IMR-90 (cell line): Measurements from ENCODE around the gene RAF1. TPM values are rescaled to one million over a fixed set of nuclear protein-coding genes. Genes with fewer than 3 reads are reported as not detected.

Source experiments
- ATAC-seq: fragments of 200-7000 bp; cut with Tn5 transposase; 2 replicates; pipeline ENCODE4 v1.9.1; 2020; ENCODE audit warnings: low read depth, mild to moderate bottlenecking, moderate library complexity
- BruUV-seq: library from RNA; stranded (reverse); fragments of 400-500 nt; replicated peaks from 2 replicates; lab custom pipeline; 2021; lab: Mats Ljungman, UMichigan
- CTCF ChIA-PET: fragments of 300-600 bp; formaldehyde crosslinking; extraction: SDS; loops from one replicate; lab custom pipeline; 2021; ENCODE audit warnings: antibody characterized with exemption; lab: Yijun Ruan, JAX
- POLR2A ChIA-PET: fragments of 300-600 bp; sonication (Branson Sonifier 250); formaldehyde crosslinking; loops from one replicate; lab custom pipeline; 2022; ENCODE audit warnings: antibody characterized with exemption; ENCODE audit not compliant: unreplicated experiment; lab: Charles Lee
- DNase-seq: peaks from one replicate; pipeline ENCODE4 v3.0.0; 2013
- H2AFZ ChIP-seq: replicated peaks from 2 replicates; pipeline ENCODE3; 2013; ENCODE audit warnings: low read length, mild to moderate bottlenecking; ENCODE audit not compliant: poor library complexity
- H2AK5ac ChIP-seq: 2 replicates; pipeline ENCODE4 v1.6.1; 2013; ENCODE audit warnings: low read depth, low read length, inconsistent platforms
- H2AK9ac ChIP-seq: replicated peaks from 2 replicates; pipeline ENCODE3; 2013; ENCODE audit warnings: mild to moderate bottlenecking, low read depth, low read length, moderate library complexity; ENCODE audit not compliant: poor library complexity
- H2BK120ac ChIP-seq: 2 replicates; pipeline ENCODE4 v1.6.1; 2013; ENCODE audit warnings: low read depth, low read length, inconsistent platforms
- H2BK15ac ChIP-seq: 3 replicates; pipeline ENCODE4 v1.6.1; 2013; ENCODE audit warnings: low read depth, low read length, inconsistent platforms
- H2BK20ac ChIP-seq: 2 replicates; pipeline ENCODE4 v1.6.1; 2013; ENCODE audit warnings: low read depth, mild to moderate bottlenecking, inconsistent platforms, low read length, moderate library complexity
- H2BK5ac ChIP-seq: 2 replicates; pipeline ENCODE4 v1.6.1; 2013; ENCODE audit warnings: mild to moderate bottlenecking, low read depth, low read length, inconsistent platforms; ENCODE audit not compliant: poor library complexity, severe bottlenecking
- H3K14ac ChIP-seq: replicated peaks from 2 replicates; pipeline ENCODE4 v1.6.1; 2013; ENCODE audit warnings: low read depth, low read length, inconsistent platforms
- H3K18ac ChIP-seq: 2 replicates; pipeline ENCODE4 v1.6.1; 2013; ENCODE audit warnings: low read depth, low read length, control low read depth
- H3K23ac ChIP-seq: 2 replicates; pipeline ENCODE4 v1.6.1; 2013; ENCODE audit warnings: low read depth, low read length, inconsistent platforms
- H3K27ac ChIP-seq: 2 replicates; pipeline ENCODE4 v1.5.1; 2013; ENCODE audit warnings: mild to moderate bottlenecking, control low read depth, low read length; ENCODE audit not compliant: insufficient read depth
- H3K27me3 ChIP-seq: 2 replicates; pipeline ENCODE4 v1.6.1; 2013; ENCODE audit warnings: low read length; ENCODE audit not compliant: control insufficient read depth, insufficient read depth
- H3K36me3 ChIP-seq: 2 replicates; pipeline ENCODE4 v1.6.1; 2013; ENCODE audit warnings: low read length, mixed read lengths; ENCODE audit not compliant: control insufficient read depth, insufficient read depth
- H3K4ac ChIP-seq: 2 replicates; pipeline ENCODE4 v1.6.1; 2013; ENCODE audit warnings: low read depth, low read length, inconsistent platforms
- H3K4me1 ChIP-seq: 2 replicates; pipeline ENCODE4 v1.6.1; 2013; ENCODE audit warnings: low read length, mixed read lengths; ENCODE audit not compliant: control insufficient read depth, insufficient read depth
- H3K4me2 ChIP-seq: 2 replicates; pipeline ENCODE4 v1.6.1; 2013; ENCODE audit warnings: low read depth, mild to moderate bottlenecking, control low read depth, low read length, moderate library complexity
- H3K4me3 ChIP-seq: 2 replicates; pipeline ENCODE4 v1.5.1; 2013; ENCODE audit warnings: low read depth, mild to moderate bottlenecking, control low read depth, low read length, moderate library complexity; ENCODE audit not compliant: insufficient read depth
- H3K56ac ChIP-seq: 2 replicates; pipeline ENCODE4 v1.6.1; 2013; ENCODE audit warnings: low read length, inconsistent platforms; ENCODE audit not compliant: insufficient read depth; ENCODE audit errors: extremely low read depth
- H3K79me1 ChIP-seq, 2 experiments: 2 replicates each; pipeline ENCODE4 v1.6.1; 2013; ENCODE audit warnings: low read length in 2 of 2, inconsistent platforms in 1 of 2, low read depth in 1 of 2
- H3K9ac ChIP-seq: 2 replicates; pipeline ENCODE4 v1.6.1; 2013; ENCODE audit warnings: low read depth, low read length, control low read depth
- H3K9me1 ChIP-seq: 2 replicates; pipeline ENCODE4 v1.6.1; 2013; ENCODE audit warnings: low read length, inconsistent platforms; ENCODE audit not compliant: insufficient read depth
- H3K9me3 ChIP-seq: 2 replicates; pipeline ENCODE4 v1.6.1; 2013; ENCODE audit warnings: low read length; ENCODE audit not compliant: control insufficient read depth, insufficient read depth
- H4K20me1 ChIP-seq: 2 replicates; pipeline ENCODE4 v1.6.1; 2013; ENCODE audit warnings: low read length, inconsistent platforms; ENCODE audit not compliant: insufficient read depth
- H4K5ac ChIP-seq: 2 replicates; pipeline ENCODE4 v1.6.1; 2013; ENCODE audit warnings: mild to moderate bottlenecking, low read depth, low read length, control low read depth
- H4K8ac ChIP-seq, 2 experiments: 2 replicates each; pipeline ENCODE4 v1.6.1; 2013; ENCODE audit warnings: low read depth in 2 of 2, low read length in 2 of 2, control low read depth in 1 of 2, inconsistent platforms in 1 of 2
- H4K91ac ChIP-seq: 2 replicates; pipeline ENCODE4 v1.6.1; 2013; ENCODE audit warnings: low read depth, low read length, inconsistent platforms; ENCODE audit not compliant: insufficient read depth
- BHLHE40 ChIP-seq: fragments of 150-350 bp; IDR thresholded peaks from 2 replicates; pipeline ENCODE4 v1.6.1; 2016; ENCODE audit warnings: mild to moderate bottlenecking, low read depth, low read length
- CEBPB ChIP-seq: IDR thresholded peaks from 2 replicates; pipeline ENCODE4 v1.6.1; 2012; ENCODE audit warnings: low read depth, low read length, improper control_type of control experiment
- CHD1 ChIP-seq: IDR thresholded peaks from 2 replicates; pipeline ENCODE4 v1.6.1; 2012; ENCODE audit warnings: low read depth, low read length, improper control_type of control experiment
- FOS ChIP-seq: fragments of 150-350 bp; IDR thresholded peaks from 2 replicates; pipeline ENCODE4 v1.6.1; 2016; ENCODE audit warnings: low read depth, low read length
- MAFK ChIP-seq: IDR thresholded peaks from 2 replicates; pipeline ENCODE4 v1.6.1; 2012; ENCODE audit warnings: low read depth, low read length, improper control_type of control experiment
- MAZ ChIP-seq: IDR thresholded peaks from 2 replicates; pipeline ENCODE4 v1.6.1; 2012; ENCODE audit warnings: low read depth, mild to moderate bottlenecking, low read length, improper control_type of control experiment, moderate library complexity, borderline replicate concordance
- MXI1 ChIP-seq: IDR thresholded peaks from 2 replicates; pipeline ENCODE4 v1.6.1; 2012; ENCODE audit warnings: low read depth, mild to moderate bottlenecking, low read length, moderate library complexity, borderline replicate concordance
- NFE2L2 ChIP-seq: fragments of 150-350 bp; IDR thresholded peaks from 2 replicates; pipeline ENCODE4 v1.6.1; 2016; ENCODE audit warnings: low read depth, mild to moderate bottlenecking, low read length
- POLR2A ChIP-seq: IDR thresholded peaks from 2 replicates; pipeline ENCODE4 v1.6.1; 2012; ENCODE audit warnings: mild to moderate bottlenecking, low read depth, low read length
- RAD21 ChIP-seq: IDR thresholded peaks from 2 replicates; pipeline ENCODE4 v1.6.1; 2012; ENCODE audit warnings: low read length, improper control_type of control experiment
- RCOR1 ChIP-seq: IDR thresholded peaks from 2 replicates; pipeline ENCODE4 v1.6.1; 2012; ENCODE audit warnings: mild to moderate bottlenecking, low read length, improper control_type of control experiment; ENCODE audit not compliant: insufficient replicate concordance
- SMC3 ChIP-seq: fragments of 150-350 bp; IDR thresholded peaks from 2 replicates; pipeline ENCODE4 v1.6.1; 2016; ENCODE audit warnings: low read depth, mild to moderate bottlenecking, antibody characterized with exemption, low read length, moderate library complexity
- USF2 ChIP-seq: fragments of 150-350 bp; IDR thresholded peaks from 2 replicates; pipeline ENCODE4 v1.6.1; 2017; ENCODE audit warnings: mild to moderate bottlenecking, antibody characterized with exemption, low read length, low read depth
- WGBS, 2 experiments: methylation state at CpG; one replicate each; pipeline versions ENCODE4 v1.1.5 to v1.1.7; 2013; ENCODE audit warnings: missing lambda C conversion rate in 2 of 2; ENCODE audit not compliant: insufficient read length in 1 of 2; ENCODE audit errors: extremely low coverage in 2 of 2; 5-methylcytosine and 5-hydroxymethylcytosine counted together
- dilution Hi-C: fragments of 300-500 bp; cut with HindIII; formaldehyde crosslinking; loops from one replicate; pipeline ENCODE4 v1.14.3; 2018; ENCODE audit warnings: low sequenced_read_pairs; ENCODE audit not compliant: unreplicated experiment
- in situ Hi-C: fragments of 300-500 bp; cut with MboI; formaldehyde crosslinking; loops from 3 replicates; pipeline ENCODE4 v1.14.3; 2019; ENCODE audit warnings: low sequenced_read_pairs, inconsistent platforms, mixed read lengths
- intact Hi-C: fragments of 100-400 bp; cut with micrococcal nuclease; formaldehyde crosslinking; loops from 2 replicates; pipeline ENCODE4 v1.10.0; 2022
- polyA plus RNA-seq, 3 experiments: library from polyadenylated mRNA; depleted of rRNA; stranded (reverse); fragments of >200 nt; gene quantifications; 2 replicates each; pipeline ENCODE4 v1.2.3, GENCODE V29; 2012; ENCODE audit warnings: low replicate concordance in 1 of 3
- total RNA-seq: library from RNA; depleted of rRNA; stranded (reverse); fragments of >200 nt; gene quantifications from 2 replicates; pipeline ENCODE4 v1.2.3, GENCODE V29; 2012
- TF ChIP-seq, protein P1 (sequence below): conservative IDR thresholded peaks from 2 replicates; pipeline ENCODE4 v1.5.1; 2012; ENCODE audit warnings: mild to moderate bottlenecking, low read depth, low read length, improper control_type of control experiment

RAF1 gene
- total and polyA plus RNA-seq, 2 of the 4 experiments (the other 2 are of a cell fraction) = 115 to 151 TPM

GRCh38 chr3:12558706-12559105 lies 105.2 kb downstream of the RAF1 start:
- Histone ChIP-seq H3K27ac (no peak overlapping the region), H3K9me1 (peaks cover 15% of the 10 kb centered on the region), H3K4me3 (0 out of 2 replicates have a peak overlapping the region, but pooled peaks have one; percentile 6), H3K4ac (no peak overlapping the region), H3K79me1 (peaks cover 3 to 51% of the 10 kb centered on the region in 2 experiments; a peak in 2 of 4 replicates), H3K9ac (no peak overlapping the region), H3K14ac (peak overlapping the region; percentile 33; the same call in 1 of the 2 replicates), H2AFZ (no peak overlapping the region), H4K5ac (no peak overlapping the region), H3K23ac (peak overlapping the region; percentile 68; the same call in 1 of the 2 replicates), H2AK5ac (peak overlapping the region; percentile 70; the same call in 1 of the 2 replicates), H2AK9ac (no peak overlapping the region), H3K4me2 (peak overlapping the region; percentile 79), H3K4me1 (peaks cover 10% of the 10 kb centered on the region), H2BK15ac (no peak overlapping the region), H3K18ac (no peak overlapping the region), H3K56ac (no peak overlapping the region), H3K27me3 (no peaks in the 10 kb centered on the region), H4K8ac (no peak overlapping the region), H3K9me3 (no peaks in the 10 kb centered on the region), H4K91ac (no peak overlapping the region), H2BK20ac (peak overlapping the region; percentile 39; the same call in 1 of the 2 replicates), H3K36me3 (no peaks in the 10 kb centered on the region), H2BK120ac (no peak overlapping the region), H4K20me1 (peaks cover 60% of the 10 kb centered on the region), H2BK5ac (no peak overlapping the region)
- ChIA-PET POLR2A (no interaction called here), CTCF (interaction anchor here (1.2 kb wide), 1 partner anchor 9 kb away, joined by 3 read pairs; no protein-coding TSS in a partner anchor)
- in situ Hi-C loops = no loop called here
- DNase-seq (no peak), ATAC-seq (no peak)
- TF ChIP-seq MXI1 (no peak), SMC3 (no peak), USF2 (no peak), POLR2A (no peak), CEBPB (no peak), CHD1 (no peak), RAD21 (no peak), MAFK (no peak), RCOR1 (no peak), NFE2L2 (no peak), FOS (no peak), MAZ (no peak), BHLHE40 (no peak)
- TF ChIP-seq, protein P1, sequence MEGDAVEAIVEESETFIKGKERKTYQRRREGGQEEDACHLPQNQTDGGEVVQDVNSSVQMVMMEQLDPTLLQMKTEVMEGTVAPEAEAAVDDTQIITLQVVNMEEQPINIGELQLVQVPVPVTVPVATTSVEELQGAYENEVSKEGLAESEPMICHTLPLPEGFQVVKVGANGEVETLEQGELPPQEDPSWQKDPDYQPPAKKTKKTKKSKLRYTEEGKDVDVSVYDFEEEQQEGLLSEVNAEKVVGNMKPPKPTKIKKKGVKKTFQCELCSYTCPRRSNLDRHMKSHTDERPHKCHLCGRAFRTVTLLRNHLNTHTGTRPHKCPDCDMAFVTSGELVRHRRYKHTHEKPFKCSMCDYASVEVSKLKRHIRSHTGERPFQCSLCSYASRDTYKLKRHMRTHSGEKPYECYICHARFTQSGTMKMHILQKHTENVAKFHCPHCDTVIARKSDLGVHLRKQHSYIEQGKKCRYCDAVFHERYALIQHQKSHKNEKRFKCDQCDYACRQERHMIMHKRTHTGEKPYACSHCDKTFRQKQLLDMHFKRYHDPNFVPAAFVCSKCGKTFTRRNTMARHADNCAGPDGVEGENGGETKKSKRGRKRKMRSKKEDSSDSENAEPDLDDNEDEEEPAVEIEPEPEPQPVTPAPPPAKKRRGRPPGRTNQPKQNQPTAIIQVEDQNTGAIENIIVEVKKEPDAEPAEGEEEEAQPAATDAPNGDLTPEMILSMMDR = no peak
- whole genome bisulfite sequencing, 2 experiments = 63% methylated on average over 3 of the region's 4 CpGs; no CpG with 5 or more reads in 1 of the 2 experiments
- no TSS peak for BruUV-seq
- intact Hi-C loops = loop anchor here (5.0 kb wide), 2 partner anchors 51 to 366 kb away; no protein-coding TSS in a partner anchor
- dilution Hi-C loops = no loop called here
